Loucy (cell line): ENCODE data around the gene NBEAL2.

ENCODE experiments used
- EZH2phosphoT487 ChIP-seq: fragments of 200-600 bp; IDR thresholded peaks from 2 replicates; pipeline ENCODE4 v1.6.1; 2018; ENCODE audit warnings: antibody characterized with exemption, mild to moderate bottlenecking, moderate library complexity, borderline replicate concordance
- TF ChIP-seq, protein P1 (sequence below): fragments of 200-600 bp; sonication (generic); conservative IDR thresholded peaks from 2 replicates; pipeline ENCODE4 v1.5.1; 2014; ENCODE audit warnings: mild to moderate bottlenecking, antibody characterized with exemption, low read length

DNA sequence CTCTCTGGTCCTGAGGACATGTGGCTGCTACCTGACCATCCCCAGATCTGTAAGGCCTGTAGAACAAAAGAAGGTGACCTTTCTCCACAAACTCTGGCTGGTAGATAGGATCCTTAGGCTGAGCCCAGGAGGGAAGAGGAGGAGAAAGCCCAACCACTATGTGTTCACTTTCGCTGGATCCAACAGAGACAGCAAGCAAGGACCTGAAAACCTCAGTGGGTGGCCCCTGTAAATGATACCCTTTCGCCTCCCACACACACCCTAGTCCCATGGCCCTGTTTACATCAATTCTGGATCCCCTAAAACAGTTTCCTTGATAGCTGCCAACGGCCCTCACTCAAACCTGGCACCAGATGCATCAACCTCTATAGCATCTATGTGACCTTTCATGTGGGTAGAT is 25.3 kb upstream of the NBEAL2 start:
- TF ChIP-seq, protein P1, sequence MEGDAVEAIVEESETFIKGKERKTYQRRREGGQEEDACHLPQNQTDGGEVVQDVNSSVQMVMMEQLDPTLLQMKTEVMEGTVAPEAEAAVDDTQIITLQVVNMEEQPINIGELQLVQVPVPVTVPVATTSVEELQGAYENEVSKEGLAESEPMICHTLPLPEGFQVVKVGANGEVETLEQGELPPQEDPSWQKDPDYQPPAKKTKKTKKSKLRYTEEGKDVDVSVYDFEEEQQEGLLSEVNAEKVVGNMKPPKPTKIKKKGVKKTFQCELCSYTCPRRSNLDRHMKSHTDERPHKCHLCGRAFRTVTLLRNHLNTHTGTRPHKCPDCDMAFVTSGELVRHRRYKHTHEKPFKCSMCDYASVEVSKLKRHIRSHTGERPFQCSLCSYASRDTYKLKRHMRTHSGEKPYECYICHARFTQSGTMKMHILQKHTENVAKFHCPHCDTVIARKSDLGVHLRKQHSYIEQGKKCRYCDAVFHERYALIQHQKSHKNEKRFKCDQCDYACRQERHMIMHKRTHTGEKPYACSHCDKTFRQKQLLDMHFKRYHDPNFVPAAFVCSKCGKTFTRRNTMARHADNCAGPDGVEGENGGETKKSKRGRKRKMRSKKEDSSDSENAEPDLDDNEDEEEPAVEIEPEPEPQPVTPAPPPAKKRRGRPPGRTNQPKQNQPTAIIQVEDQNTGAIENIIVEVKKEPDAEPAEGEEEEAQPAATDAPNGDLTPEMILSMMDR, result no peak
- no peak for TF ChIP-seq EZH2phosphoT487
